Measurements from ENCODE around the gene DNM3.

DNM3 gene

GRCh38 chr1:171931752-171932151 lies 90.5 kb downstream of the DNM3 start:
- DNase-seq: no peak

GRCh38 chr1:171934664-171935063 lies 93.4 kb downstream of the DNM3 start:
- no peak for DNase-seq

GRCh38 chr1:171935086-171935485 lies 93.8 kb downstream of the DNM3 start:
- no peak for DNase-seq

GRCh38 chr1:171935664-171936063 lies 94.4 kb downstream of the DNM3 start:
- no peak for DNase-seq

GRCh38 chr1:171937938-171938337 lies 96.6 kb downstream of the DNM3 start:
- DNase-seq: no peak

- no peak for DNase-seq
Measured at GRCh38 chr1:171939740-171940139, 98.4 kb downstream of the DNM3 start.

GRCh38 chr1:171940368-171940767 lies 99.1 kb downstream of the DNM3 start:
- DNase-seq: no peak

- no peak for DNase-seq
Measured at GRCh38 chr1:171941920-171942319, 100.6 kb downstream of the DNM3 start.

- DNase-seq: no peak
Measured at GRCh38 chr1:171943973-171944561, 102.8 kb downstream of the DNM3 start.

GRCh38 chr1:171948511-171948910 lies 107.2 kb downstream of the DNM3 start:
- no peak for DNase-seq

- DNase-seq: no peak
Measured at GRCh38 chr1:171949316-171949715, 108.0 kb downstream of the DNM3 start.

- DNase-seq: no peak
Measured at GRCh38 chr1:171953835-171954234, 112.5 kb downstream of the DNM3 start.

GRCh38 chr1:171954361-171954760 lies 113.1 kb downstream of the DNM3 start:
- DNase-seq: no peak

- no peak for DNase-seq
Measured at GRCh38 chr1:171961861-171962260, 120.6 kb downstream of the DNM3 start.

GRCh38 chr1:171963762-171964161 lies 122.5 kb downstream of the DNM3 start:
- no peak for DNase-seq

GRCh38 chr1:171965777-171966176 lies 124.5 kb downstream of the DNM3 start:
- DNase-seq: no peak

GRCh38 chr1:171966426-171967220 lies 125.3 kb downstream of the DNM3 start:
- DNase-seq: no peak

- no peak for DNase-seq
Measured at GRCh38 chr1:171969226-171969625, 127.9 kb downstream of the DNM3 start.

GRCh38 chr1:171969813-171970212 lies 128.5 kb downstream of the DNM3 start:
- DNase-seq: no peak

GRCh38 chr1:171972846-171973245 lies 131.5 kb downstream of the DNM3 start:
- no peak for DNase-seq

- no peak for DNase-seq
Measured at GRCh38 chr1:171973421-171973820, 132.1 kb downstream of the DNM3 start.

GRCh38 chr1:171981303-171981702 lies 140.0 kb downstream of the DNM3 start:
- no peak for DNase-seq

GRCh38 chr1:171983584-171983983 lies 142.3 kb downstream of the DNM3 start:
- no peak for DNase-seq

GRCh38 chr1:171984262-171984661 lies 143.0 kb downstream of the DNM3 start:
- no peak for DNase-seq

Data from stimulated activated CD4-positive, alpha-beta T cell treated with anti-CD3 and anti-CD28 coated beads, Interleukin-12 subunit alpha, Interleukin-12 subunit beta, amount 100 ng/mL, for 4 hours (primary cell).